ENCODE results near the gene TSHZ2.

Gene TSHZ2

DNA sequence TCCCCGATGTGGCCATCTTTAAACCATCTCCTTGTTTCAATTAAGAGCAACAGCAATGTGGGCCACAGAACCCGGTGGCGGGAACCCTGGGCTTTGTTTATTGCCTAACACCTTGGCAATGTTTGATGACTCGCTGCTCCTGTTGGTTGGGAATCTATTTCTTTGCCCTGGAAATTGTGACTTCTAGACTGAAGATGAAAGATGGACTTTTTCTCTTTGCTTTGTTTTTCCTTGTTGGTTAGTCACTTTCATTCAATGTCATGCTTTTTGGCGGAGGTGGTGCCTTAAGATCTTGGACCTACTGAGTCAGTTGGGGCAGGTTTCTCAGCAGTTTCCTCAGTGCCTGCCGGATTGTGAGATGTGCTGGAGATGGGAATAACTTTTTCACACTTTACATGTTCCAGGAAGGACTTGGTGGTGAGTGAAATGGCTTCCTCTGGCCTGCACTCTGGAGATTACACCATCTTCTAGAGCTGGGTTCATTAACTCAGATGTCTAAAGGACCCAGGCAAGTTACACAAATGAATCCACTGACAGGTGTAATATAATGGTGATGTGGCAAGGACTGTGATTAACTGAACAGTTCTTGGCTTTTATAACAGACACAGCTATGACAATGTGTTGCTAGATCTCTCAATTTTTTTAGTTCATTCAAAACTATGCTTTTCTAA, 56.3 kb downstream of the TSHZ2 start:
- TF ChIP-seq YY1 (IDR thresholded peaks at IDR 0.05; ENCODE audit: low read depth), result no peak
- no peak for TF ChIP-seq TCF12 (IDR thresholded peaks at IDR 0.05; ENCODE audit: low read depth)
- TF ChIP-seq, protein P1, sequence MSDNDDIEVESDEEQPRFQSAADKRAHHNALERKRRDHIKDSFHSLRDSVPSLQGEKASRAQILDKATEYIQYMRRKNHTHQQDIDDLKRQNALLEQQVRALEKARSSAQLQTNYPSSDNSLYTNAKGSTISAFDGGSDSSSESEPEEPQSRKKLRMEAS (IDR thresholded peaks at IDR 0.05), result no peak
- TF ChIP-seq FOXM1 (IDR thresholded peaks at IDR 0.05; ENCODE audit: borderline replicate concordance, low read depth), result no peak
- TF ChIP-seq, protein P2, sequence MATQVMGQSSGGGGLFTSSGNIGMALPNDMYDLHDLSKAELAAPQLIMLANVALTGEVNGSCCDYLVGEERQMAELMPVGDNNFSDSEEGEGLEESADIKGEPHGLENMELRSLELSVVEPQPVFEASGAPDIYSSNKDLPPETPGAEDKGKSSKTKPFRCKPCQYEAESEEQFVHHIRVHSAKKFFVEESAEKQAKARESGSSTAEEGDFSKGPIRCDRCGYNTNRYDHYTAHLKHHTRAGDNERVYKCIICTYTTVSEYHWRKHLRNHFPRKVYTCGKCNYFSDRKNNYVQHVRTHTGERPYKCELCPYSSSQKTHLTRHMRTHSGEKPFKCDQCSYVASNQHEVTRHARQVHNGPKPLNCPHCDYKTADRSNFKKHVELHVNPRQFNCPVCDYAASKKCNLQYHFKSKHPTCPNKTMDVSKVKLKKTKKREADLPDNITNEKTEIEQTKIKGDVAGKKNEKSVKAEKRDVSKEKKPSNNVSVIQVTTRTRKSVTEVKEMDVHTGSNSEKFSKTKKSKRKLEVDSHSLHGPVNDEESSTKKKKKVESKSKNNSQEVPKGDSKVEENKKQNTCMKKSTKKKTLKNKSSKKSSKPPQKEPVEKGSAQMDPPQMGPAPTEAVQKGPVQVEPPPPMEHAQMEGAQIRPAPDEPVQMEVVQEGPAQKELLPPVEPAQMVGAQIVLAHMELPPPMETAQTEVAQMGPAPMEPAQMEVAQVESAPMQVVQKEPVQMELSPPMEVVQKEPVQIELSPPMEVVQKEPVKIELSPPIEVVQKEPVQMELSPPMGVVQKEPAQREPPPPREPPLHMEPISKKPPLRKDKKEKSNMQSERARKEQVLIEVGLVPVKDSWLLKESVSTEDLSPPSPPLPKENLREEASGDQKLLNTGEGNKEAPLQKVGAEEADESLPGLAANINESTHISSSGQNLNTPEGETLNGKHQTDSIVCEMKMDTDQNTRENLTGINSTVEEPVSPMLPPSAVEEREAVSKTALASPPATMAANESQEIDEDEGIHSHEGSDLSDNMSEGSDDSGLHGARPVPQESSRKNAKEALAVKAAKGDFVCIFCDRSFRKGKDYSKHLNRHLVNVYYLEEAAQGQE (IDR thresholded peaks at IDR 0.05; ENCODE audit: low read depth), result no peak
- no peak for TF ChIP-seq EGR1 (IDR thresholded peaks at IDR 0.05)
- no peak for TF ChIP-seq TAF1 (IDR thresholded peaks at IDR 0.05; ENCODE audit: low read depth)
- TF ChIP-seq, protein P3, sequence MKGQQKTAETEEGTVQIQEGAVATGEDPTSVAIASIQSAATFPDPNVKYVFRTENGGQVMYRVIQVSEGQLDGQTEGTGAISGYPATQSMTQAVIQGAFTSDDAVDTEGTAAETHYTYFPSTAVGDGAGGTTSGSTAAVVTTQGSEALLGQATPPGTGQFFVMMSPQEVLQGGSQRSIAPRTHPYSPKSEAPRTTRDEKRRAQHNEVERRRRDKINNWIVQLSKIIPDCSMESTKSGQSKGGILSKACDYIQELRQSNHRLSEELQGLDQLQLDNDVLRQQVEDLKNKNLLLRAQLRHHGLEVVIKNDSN (IDR thresholded peaks at IDR 0.05), result no peak
- TF ChIP-seq CREB1 (IDR thresholded peaks at IDR 0.05; ENCODE audit: low read depth), result no peak
- no peak for TF ChIP-seq EP300 (IDR thresholded peaks at IDR 0.05; ENCODE audit: borderline replicate concordance)
- TF ChIP-seq RAD21 (IDR thresholded peaks at IDR 0.05; ENCODE audit: low read depth), result no peak
- TF ChIP-seq NFIC (IDR thresholded peaks at IDR 0.05), result no peak
- no peak for TF ChIP-seq TEAD4 (IDR thresholded peaks at IDR 0.05)
- TF ChIP-seq CEBPB (IDR thresholded peaks at IDR 0.05), result no peak

DNA sequence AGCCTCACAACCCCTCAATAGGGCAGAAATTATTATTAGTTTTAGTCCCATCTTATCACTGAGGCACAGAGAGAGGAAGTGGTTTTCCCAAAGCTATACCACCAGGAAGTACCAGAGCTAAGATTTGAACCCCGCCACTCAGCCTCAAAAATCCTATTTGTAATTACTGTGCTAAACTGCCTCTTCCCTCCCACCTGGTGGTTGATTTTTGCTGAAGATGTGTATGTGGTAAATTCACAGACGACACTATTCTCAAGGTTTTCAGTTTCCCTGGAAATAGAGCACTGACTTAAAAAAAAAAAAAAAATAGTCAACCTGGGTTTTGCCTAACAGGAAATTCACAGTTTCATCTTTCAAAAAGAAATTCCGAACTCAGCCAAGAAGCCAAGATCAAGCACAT, 57.9 kb downstream of the TSHZ2 start:
- TF ChIP-seq TCF12 (IDR thresholded peaks at IDR 0.05; ENCODE audit: low read depth), result no peak

DNA sequence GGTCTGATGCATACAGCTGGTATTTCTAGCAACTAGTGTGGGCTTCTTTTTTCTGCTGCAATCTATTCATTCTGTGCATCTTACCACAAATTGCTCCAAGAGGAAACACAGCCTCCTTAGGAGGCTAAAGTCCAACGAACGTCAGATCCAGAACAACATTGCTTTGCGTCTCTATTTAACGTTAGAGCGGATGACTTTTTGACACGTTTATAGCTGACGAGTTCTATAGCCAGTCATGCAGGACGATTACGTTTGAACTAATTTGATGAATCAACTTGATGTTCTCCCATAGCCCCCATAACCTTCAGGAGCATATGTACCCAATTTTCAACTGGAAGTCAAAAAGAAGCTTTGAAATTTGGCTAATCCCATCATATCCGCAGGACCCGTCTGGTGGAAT, 59.9 kb downstream of the TSHZ2 start:
- TF ChIP-seq NFIC (IDR thresholded peaks at IDR 0.05) (no peak), FOXM1 (IDR thresholded peaks at IDR 0.05; ENCODE audit: borderline replicate concordance, low read depth) (no peak), EGR1 (IDR thresholded peaks at IDR 0.05) (no peak), TAF1 (IDR thresholded peaks at IDR 0.05; ENCODE audit: low read depth) (no peak), TCF12 (IDR thresholded peaks at IDR 0.05; ENCODE audit: low read depth) (no peak), EP300 (IDR thresholded peaks at IDR 0.05; ENCODE audit: borderline replicate concordance) (no peak), TEAD4 (IDR thresholded peaks at IDR 0.05) (no peak)
- TF ChIP-seq, protein P1 (IDR thresholded peaks at IDR 0.05), result no peak

DNA sequence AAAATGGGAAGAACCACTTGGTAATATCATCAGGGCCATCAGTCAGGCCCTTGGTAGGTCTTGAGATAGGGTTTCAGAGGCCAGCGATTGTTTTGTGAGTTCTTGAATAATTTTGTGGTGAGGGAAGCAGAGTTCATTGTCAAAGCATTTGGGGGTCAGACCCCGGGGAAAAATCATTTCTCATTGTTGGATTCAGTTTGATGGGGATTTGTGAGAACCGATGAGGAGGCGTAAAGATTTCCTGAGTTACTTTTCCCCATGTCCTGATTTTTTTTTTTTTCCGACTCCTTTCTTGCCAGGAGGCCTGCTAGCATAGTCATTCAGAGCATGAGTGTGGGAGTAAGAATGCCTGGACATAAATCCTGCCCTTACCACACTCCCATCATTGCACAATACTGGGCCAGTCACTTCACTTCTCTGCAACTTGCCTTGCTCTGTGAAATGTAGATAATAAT, 60.3 kb downstream of the TSHZ2 start:
- TF ChIP-seq TCF12 (IDR thresholded peaks at IDR 0.05; ENCODE audit: low read depth) (no peak), ZBTB7A (IDR thresholded peaks at IDR 0.05; ENCODE audit: low read depth) (no peak), CEBPB (IDR thresholded peaks at IDR 0.05) (no peak), EP300 (IDR thresholded peaks at IDR 0.05; ENCODE audit: borderline replicate concordance) (no peak), CREB1 (IDR thresholded peaks at IDR 0.05; ENCODE audit: low read depth) (no peak), EGR1 (IDR thresholded peaks at IDR 0.05) (no peak), YY1 (IDR thresholded peaks at IDR 0.05; ENCODE audit: low read depth) (no peak), TAF1 (IDR thresholded peaks at IDR 0.05; ENCODE audit: low read depth) (no peak), FOXM1 (IDR thresholded peaks at IDR 0.05; ENCODE audit: borderline replicate concordance, low read depth) (no peak), NFIC (IDR thresholded peaks at IDR 0.05) (no peak), RAD21 (IDR thresholded peaks at IDR 0.05; ENCODE audit: low read depth) (no peak), TEAD4 (IDR thresholded peaks at IDR 0.05) (no peak)
- TF ChIP-seq, protein P1 (IDR thresholded peaks at IDR 0.05), result no peak
- TF ChIP-seq, protein P3 (IDR thresholded peaks at IDR 0.05), result no peak
- TF ChIP-seq, protein P2 (IDR thresholded peaks at IDR 0.05; ENCODE audit: low read depth), result no peak

DNA sequence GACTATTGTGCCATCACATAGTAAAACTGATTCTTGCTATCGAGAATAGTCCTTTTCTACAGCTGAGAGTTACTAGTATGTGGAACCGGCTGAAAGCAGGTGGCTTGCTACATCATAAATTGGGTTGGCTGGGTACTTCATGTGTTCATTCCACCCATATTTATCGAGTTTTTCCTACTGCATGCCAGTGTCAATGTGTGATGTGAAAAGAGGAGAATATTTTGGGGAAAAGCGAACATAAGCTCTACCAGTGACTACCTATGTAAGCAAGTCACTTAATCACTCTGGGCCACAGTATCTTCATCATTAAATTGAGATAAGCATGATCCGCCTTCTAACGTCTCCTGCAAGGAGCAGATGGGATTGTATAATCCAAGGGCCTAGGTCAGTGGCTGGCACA, 61.0 kb downstream of the TSHZ2 start:
- TF ChIP-seq NFIC (IDR thresholded peaks at IDR 0.05), result no peak

DNA sequence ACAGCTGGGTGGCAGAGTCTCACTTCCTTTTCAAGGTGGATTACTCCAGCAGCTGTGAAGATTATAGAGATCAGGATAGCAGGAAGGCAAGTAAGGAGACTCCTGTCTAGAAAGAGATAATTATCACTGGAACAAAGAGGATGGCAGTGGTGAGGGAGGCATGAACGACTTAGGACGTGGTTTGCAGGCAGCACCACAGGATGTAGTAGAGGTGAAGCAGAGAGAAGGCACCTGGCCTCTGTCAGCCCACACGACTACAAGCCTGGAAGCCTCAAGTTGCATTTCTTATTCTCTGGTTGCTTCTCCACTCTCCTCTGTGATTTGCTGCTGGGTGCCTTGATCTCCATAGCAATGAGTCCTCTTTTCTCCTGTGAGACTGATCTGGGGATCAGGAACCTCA, 62.7 kb downstream of the TSHZ2 start:
- TF ChIP-seq EGR1 (IDR thresholded peaks at IDR 0.05) (no peak), NFIC (IDR thresholded peaks at IDR 0.05) (no peak), ZBTB7A (IDR thresholded peaks at IDR 0.05; ENCODE audit: low read depth) (no peak), RAD21 (IDR thresholded peaks at IDR 0.05; ENCODE audit: low read depth) (no peak), TCF12 (IDR thresholded peaks at IDR 0.05; ENCODE audit: low read depth) (no peak), EP300 (IDR thresholded peaks at IDR 0.05; ENCODE audit: borderline replicate concordance) (no peak), YY1 (IDR thresholded peaks at IDR 0.05; ENCODE audit: low read depth) (no peak), TAF1 (IDR thresholded peaks at IDR 0.05; ENCODE audit: low read depth) (no peak), FOXM1 (IDR thresholded peaks at IDR 0.05; ENCODE audit: borderline replicate concordance, low read depth) (no peak), TEAD4 (IDR thresholded peaks at IDR 0.05) (no peak)
- TF ChIP-seq, protein P1 (IDR thresholded peaks at IDR 0.05), result no peak
- TF ChIP-seq, protein P3 (IDR thresholded peaks at IDR 0.05), result no peak

All from Ishikawa (cell line).